Measurements from ENCODE around the gene MDFIC.

MDFIC gene

DNA sequence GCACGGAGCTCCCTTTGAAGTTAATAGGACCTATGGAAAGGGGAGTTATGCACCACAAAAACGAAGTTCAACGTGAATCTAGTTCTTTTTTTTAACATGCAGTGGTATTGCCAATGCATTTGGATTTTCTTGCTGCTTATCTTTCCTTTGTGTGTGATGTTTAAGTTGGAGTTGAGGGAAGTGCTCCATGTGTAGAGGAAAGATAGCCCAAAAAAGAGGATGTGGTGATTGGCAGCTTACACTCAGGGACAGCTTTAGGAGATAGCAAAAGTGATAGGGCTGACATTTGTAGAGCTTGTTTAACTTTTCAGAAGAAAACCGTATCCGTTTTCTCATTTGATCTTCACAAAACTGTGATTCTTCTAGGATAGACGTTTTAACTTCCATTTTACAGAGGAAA, 101.3 kb downstream of the MDFIC start:
- H3K79me2 ChIP-seq (ENCODE audit: low read length): no peaks in the 10 kb centered on the region
- H3K27ac ChIP-seq (ENCODE audit: low read length): no peak overlapping the region
- H2AFZ ChIP-seq (ENCODE audit: low read length): no peak overlapping the region
- no peaks in the 10 kb centered on the region for H4K20me1 ChIP-seq (ENCODE audit: insufficient read depth, low read length)
- TF ChIP-seq, protein P1, sequence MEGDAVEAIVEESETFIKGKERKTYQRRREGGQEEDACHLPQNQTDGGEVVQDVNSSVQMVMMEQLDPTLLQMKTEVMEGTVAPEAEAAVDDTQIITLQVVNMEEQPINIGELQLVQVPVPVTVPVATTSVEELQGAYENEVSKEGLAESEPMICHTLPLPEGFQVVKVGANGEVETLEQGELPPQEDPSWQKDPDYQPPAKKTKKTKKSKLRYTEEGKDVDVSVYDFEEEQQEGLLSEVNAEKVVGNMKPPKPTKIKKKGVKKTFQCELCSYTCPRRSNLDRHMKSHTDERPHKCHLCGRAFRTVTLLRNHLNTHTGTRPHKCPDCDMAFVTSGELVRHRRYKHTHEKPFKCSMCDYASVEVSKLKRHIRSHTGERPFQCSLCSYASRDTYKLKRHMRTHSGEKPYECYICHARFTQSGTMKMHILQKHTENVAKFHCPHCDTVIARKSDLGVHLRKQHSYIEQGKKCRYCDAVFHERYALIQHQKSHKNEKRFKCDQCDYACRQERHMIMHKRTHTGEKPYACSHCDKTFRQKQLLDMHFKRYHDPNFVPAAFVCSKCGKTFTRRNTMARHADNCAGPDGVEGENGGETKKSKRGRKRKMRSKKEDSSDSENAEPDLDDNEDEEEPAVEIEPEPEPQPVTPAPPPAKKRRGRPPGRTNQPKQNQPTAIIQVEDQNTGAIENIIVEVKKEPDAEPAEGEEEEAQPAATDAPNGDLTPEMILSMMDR (IDR thresholded peaks at IDR 0.05; ENCODE audit: low read length): no peak
- no peak for TF ChIP-seq EZH2phosphoT487 (IDR thresholded peaks at IDR 0.05; ENCODE audit: low read length)
- TF ChIP-seq EZH2 (optimal IDR thresholded peaks at IDR 0.05; ENCODE audit: low read depth, low read length): no peak
- H3K4me1 ChIP-seq (ENCODE audit: low read length): no peaks in the 10 kb centered on the region
- no peaks in the 10 kb centered on the region for H3K36me3 ChIP-seq (replicated peaks; ENCODE audit: insufficient read depth, low read length)
- no peaks in the 10 kb centered on the region for H3F3A ChIP-seq (ENCODE audit: insufficient read depth, low read length)
- no peaks in the 10 kb centered on the region for H3K9me2 ChIP-seq (replicated peaks; ENCODE audit: insufficient read depth, low read length)
- H3K4me2 ChIP-seq (ENCODE audit: low read depth, low read length): no peak overlapping the region
- H3K9ac ChIP-seq (ENCODE audit: low read length): no peak overlapping the region
- H3K9me3 ChIP-seq (replicated peaks; ENCODE audit: insufficient read depth, low read length): no peaks in the 10 kb centered on the region
- no peak overlapping the region for H3K4me3 ChIP-seq (ENCODE audit: low read length)
- DNase-seq: no peak
- no peaks in the 10 kb centered on the region for H3K27me3 ChIP-seq (replicated peaks; ENCODE audit: insufficient read depth, low read length)

GRCh38 chr7:115024276-115024675, 102.4 kb downstream of the MDFIC start:
- H3K36me3 ChIP-seq (replicated peaks; ENCODE audit: insufficient read depth, low read length): no peaks in the 10 kb centered on the region
- no peaks in the 10 kb centered on the region for H3K4me1 ChIP-seq (ENCODE audit: low read length)
- H3K27ac ChIP-seq (ENCODE audit: low read length): no peak overlapping the region
- no peaks in the 10 kb centered on the region for H3F3A ChIP-seq (ENCODE audit: insufficient read depth, low read length)
- no peak overlapping the region for H3K9ac ChIP-seq (ENCODE audit: low read length)
- no peak overlapping the region for H3K4me3 ChIP-seq (ENCODE audit: low read length)
- H4K20me1 ChIP-seq (ENCODE audit: insufficient read depth, low read length): no peaks in the 10 kb centered on the region
- no peak overlapping the region for H3K4me2 ChIP-seq (ENCODE audit: low read depth, low read length)
- no peaks in the 10 kb centered on the region for H3K9me2 ChIP-seq (replicated peaks; ENCODE audit: insufficient read depth, low read length)
- H3K9me3 ChIP-seq (replicated peaks; ENCODE audit: insufficient read depth, low read length): no peaks in the 10 kb centered on the region
- no peaks in the 10 kb centered on the region for H3K27me3 ChIP-seq (replicated peaks; ENCODE audit: insufficient read depth, low read length)
- H3K79me2 ChIP-seq (ENCODE audit: low read length): no peaks in the 10 kb centered on the region
- no peak overlapping the region for H2AFZ ChIP-seq (ENCODE audit: low read length)
- TF ChIP-seq, protein P1 (IDR thresholded peaks at IDR 0.05; ENCODE audit: low read length): no peak
- no peak for TF ChIP-seq EZH2phosphoT487 (IDR thresholded peaks at IDR 0.05; ENCODE audit: low read length)
- TF ChIP-seq EZH2 (optimal IDR thresholded peaks at IDR 0.05; ENCODE audit: low read depth, low read length): no peak
- DNase-seq: no peak

DNA sequence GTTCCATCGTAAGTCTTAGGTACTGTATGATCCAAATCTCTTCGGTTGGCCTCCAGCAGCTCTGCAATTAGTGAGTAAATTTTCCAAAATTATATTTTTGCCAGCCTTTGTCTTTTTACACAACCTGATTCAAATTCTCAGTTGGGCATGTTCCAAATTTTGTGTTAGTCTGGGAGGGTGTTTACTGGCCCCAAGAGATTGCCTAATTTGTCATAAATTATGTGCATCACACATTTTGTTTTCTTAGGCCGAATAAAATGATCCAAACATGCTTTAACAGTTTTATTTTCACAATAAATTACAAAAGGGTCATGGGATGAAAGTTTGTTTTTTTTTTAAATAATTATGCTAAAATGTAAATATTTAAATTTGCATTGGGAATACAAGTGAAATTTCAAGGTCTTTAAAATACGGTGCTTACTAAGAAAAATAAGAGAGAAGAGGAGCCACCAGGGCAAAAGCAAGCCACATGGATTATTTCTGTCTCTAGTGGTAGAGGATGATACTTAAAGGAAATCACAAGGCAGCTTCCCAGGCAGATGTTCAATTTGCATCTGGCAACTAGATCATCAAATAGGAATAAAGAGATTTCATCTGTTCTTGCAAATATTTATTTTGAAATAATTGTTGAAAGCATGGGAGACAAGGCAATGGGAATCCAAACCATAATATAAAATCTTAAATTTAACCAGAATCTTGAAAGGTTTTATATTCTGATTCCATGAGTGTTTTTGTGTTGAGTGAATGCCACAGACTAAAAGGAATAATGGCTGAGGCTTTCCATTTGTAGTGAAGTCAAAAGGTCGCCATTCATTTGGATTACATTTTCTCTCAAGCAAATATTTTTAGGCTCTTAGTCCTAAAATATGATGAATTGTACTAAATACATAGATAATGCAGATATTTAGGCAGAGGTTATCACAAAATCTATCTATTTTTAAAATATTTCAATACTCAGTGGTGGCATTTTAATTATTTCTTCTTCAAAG, 111.1 kb downstream of the MDFIC start:
- Histone ChIP-seq H2AFZ (ENCODE audit: low read length) (no peak overlapping the region), H3K4me2 (ENCODE audit: low read depth, low read length) (no peak overlapping the region), H3K9me2 (replicated peaks; ENCODE audit: insufficient read depth, low read length) (no peaks in the 10 kb centered on the region), H3K4me3 (ENCODE audit: low read length) (no peak overlapping the region), H4K20me1 (ENCODE audit: insufficient read depth, low read length) (no peaks in the 10 kb centered on the region), H3K79me2 (ENCODE audit: low read length) (no peaks in the 10 kb centered on the region), H3K9me3 (replicated peaks; ENCODE audit: insufficient read depth, low read length) (no peaks in the 10 kb centered on the region), H3K27me3 (replicated peaks; ENCODE audit: insufficient read depth, low read length) (no peaks in the 10 kb centered on the region), H3K4me1 (ENCODE audit: low read length) (peaks cover 13% of the 10 kb centered on the region), H3K36me3 (replicated peaks; ENCODE audit: insufficient read depth, low read length) (no peaks in the 10 kb centered on the region), H3K9ac (ENCODE audit: low read length) (no peak overlapping the region), H3K27ac (ENCODE audit: low read length) (no peak overlapping the region), H3F3A (ENCODE audit: insufficient read depth, low read length) (peaks cover 5% of the 10 kb centered on the region)
- no peak for TF ChIP-seq EZH2phosphoT487 (IDR thresholded peaks at IDR 0.05; ENCODE audit: low read length)
- TF ChIP-seq, protein P1 (IDR thresholded peaks at IDR 0.05; ENCODE audit: low read length): no peak
- TF ChIP-seq EZH2 (optimal IDR thresholded peaks at IDR 0.05; ENCODE audit: low read depth, low read length): no peak
- no peak for DNase-seq

Measured in MM.1S (cell line).